GM19193 (cell line): ENCODE measurements around the gene GDA.

Experiments used
- POLR2A ChIP-seq: IDR thresholded peaks from 4 replicates; pipeline ENCODE4 v1.6.1; 2011; ENCODE audit not compliant: insufficient read depth, insufficient read length; ENCODE audit errors: extremely low read depth

The GDA gene

GRCh38 chr9:72149231-72149975 is at the start of gene GDA:
Gene GDA (plus strand): TSS chr9:72149440. CDS start chr9:72149560, 120 bp downstream.
- TF ChIP-seq POLR2A = no peak

- TF ChIP-seq POLR2A = no peak
Observed at GRCh38 chr9:72102520-72102919, 46.7 kb upstream of the GDA start.

- TF ChIP-seq POLR2A = no peak
Observed at GRCh38 chr9:72113056-72113455, 36.2 kb upstream of the GDA start.

- no peak for TF ChIP-seq POLR2A
Observed at GRCh38 chr9:72119853-72120252, 29.4 kb upstream of the GDA start.

GRCh38 chr9:72124947-72125346 is 24.3 kb upstream of the GDA start:
- no peak for TF ChIP-seq POLR2A

GRCh38 chr9:72127753-72128152 is 21.5 kb upstream of the GDA start:
- TF ChIP-seq POLR2A = no peak

GRCh38 chr9:72128526-72128925 is 20.7 kb upstream of the GDA start:
- TF ChIP-seq POLR2A = no peak

- TF ChIP-seq POLR2A = no peak
Observed at GRCh38 chr9:72129271-72130156, 19.7 kb upstream of the GDA start.

GRCh38 chr9:72130321-72130720 is 18.9 kb upstream of the GDA start:
- no peak for TF ChIP-seq POLR2A

GRCh38 chr9:72131206-72131605 is 18.0 kb upstream of the GDA start:
- no peak for TF ChIP-seq POLR2A

- no peak for TF ChIP-seq POLR2A
Observed at GRCh38 chr9:72132052-72132451, 17.2 kb upstream of the GDA start.

- TF ChIP-seq POLR2A = no peak
Observed at GRCh38 chr9:72133365-72134035, 15.7 kb upstream of the GDA start.

GRCh38 chr9:72134801-72135200 is 14.4 kb upstream of the GDA start:
- no peak for TF ChIP-seq POLR2A

- no peak for TF ChIP-seq POLR2A
Observed at GRCh38 chr9:72137697-72138365, 11.4 kb upstream of the GDA start.

GRCh38 chr9:72139226-72139625 is 10.0 kb upstream of the GDA start:
- TF ChIP-seq POLR2A = no peak

- TF ChIP-seq POLR2A = no peak
Observed at GRCh38 chr9:72140586-72140985, 8.7 kb upstream of the GDA start.

GRCh38 chr9:72141484-72141883 is 7.8 kb upstream of the GDA start:
- TF ChIP-seq POLR2A = no peak
